Measurements from ENCODE around the gene ACIN1.

DNA sequence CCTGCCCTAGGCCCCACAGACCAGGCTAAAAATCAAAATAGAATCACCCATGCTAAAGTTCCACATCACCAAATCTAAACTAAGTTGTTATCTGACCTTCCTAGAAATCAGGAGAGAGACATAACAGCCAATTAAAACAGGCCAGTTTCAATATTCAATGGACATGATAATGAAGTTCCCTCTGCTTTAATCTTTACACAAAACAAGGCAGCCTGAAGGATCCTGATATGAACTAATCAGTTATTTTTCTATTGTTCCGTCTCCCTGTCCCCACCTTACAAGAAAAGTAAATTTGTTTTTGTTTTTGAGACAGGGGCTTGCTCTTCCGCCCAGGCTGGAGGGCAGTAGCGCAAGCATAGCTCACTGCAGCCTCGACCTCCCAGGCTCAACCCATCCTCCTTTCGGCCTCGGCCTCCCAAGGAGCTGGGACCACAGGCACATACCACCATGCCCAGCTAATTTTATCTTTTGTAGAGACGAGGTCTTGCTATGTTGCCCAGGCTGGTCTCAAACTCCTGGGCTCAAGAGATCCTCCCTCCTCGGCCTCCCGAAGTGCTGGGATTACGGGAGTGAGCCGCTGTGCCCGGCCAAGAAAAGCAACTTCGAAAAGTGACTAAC, 29.5 kb upstream of the ACIN1 start:
- TF ChIP-seq POLR2AphosphoS5 (IDR thresholded peaks at IDR 0.05; ENCODE audit: borderline replicate concordance, low read depth, low read length) (no peak), EZH2 (IDR thresholded peaks at IDR 0.05) (no peak), FOXP2 (optimal IDR thresholded peaks at IDR 0.05; ENCODE audit: control extremely low read depth, extremely low read length, insufficient read depth) (no peak)
